ENCODE data around the gene ABCC5. TPM values are rescaled to one million over a fixed set of nuclear protein-coding genes. Genes with fewer than 3 reads are reported as not detected.

ABCC5 gene
- total RNA-seq, 1 donor from 2014 or later = 67.5 TPM

- intact Hi-C loops (cut with DNase I) = no loop called here
- H3K36me3 ChIP-seq = peaks cover 0 to 52% of the 10 kb centered on the region in 2 donors
Observed at GRCh38 chr3:183962807-183963206, 54.9 kb downstream of the ABCC5 start.

GRCh38 chr3:183959214-183959613, 58.5 kb downstream of the ABCC5 start:
- no peak overlapping the region for H3K27ac ChIP-seq
- TF ChIP-seq POLR2A (IDR thresholded peaks at IDR 0.05) (no peak), POLR2AphosphoS5 (IDR thresholded peaks at IDR 0.05; ENCODE audit: insufficient read depth in 1 of 2, low read depth in 1 of 2) (no peak), CTCF (IDR thresholded peaks at IDR 0.05) (no peak)
- DNase-seq (ENCODE audit: extremely low spot score in 2 of 2) = no peak

More at GRCh38 chr3:183962807-183963206, 54.9 kb downstream of the ABCC5 start:
- Histone ChIP-seq H3K4me1 (no peaks in the 10 kb centered on the region), H3K27ac (no peak overlapping the region), H3K9me3 (no peaks in the 10 kb centered on the region), H3K27me3 (no peaks in the 10 kb centered on the region), H3K4me3 (no peak overlapping the region)
- TF ChIP-seq CTCF (IDR thresholded peaks at IDR 0.05) = no peak
- TF ChIP-seq POLR2A (IDR thresholded peaks at IDR 0.05) = no peak
- no peak for TF ChIP-seq POLR2AphosphoS5 (IDR thresholded peaks at IDR 0.05; ENCODE audit: insufficient read depth in 1 of 2, low read depth in 1 of 2)
- no peak for DNase-seq (ENCODE audit: extremely low spot score in 2 of 2)

GRCh38 chr3:183958775-183959174, 58.9 kb downstream of the ABCC5 start:
- intact Hi-C loops (cut with DNase I) = no loop called here
- DNase-seq (ENCODE audit: extremely low spot score in 2 of 2) = no peak
- Histone ChIP-seq H3K27me3 (no peaks in the 10 kb centered on the region), H3K4me3 (no peak overlapping the region), H3K27ac (no peak overlapping the region), H3K9me3 (no peaks in the 10 kb centered on the region), H3K36me3 (peaks cover 0 to 35% of the 10 kb centered on the region in 2 donors), H3K4me1 (no peaks in the 10 kb centered on the region)
- TF ChIP-seq POLR2A (IDR thresholded peaks at IDR 0.05) (no peak), CTCF (IDR thresholded peaks at IDR 0.05) (no peak), POLR2AphosphoS5 (IDR thresholded peaks at IDR 0.05; ENCODE audit: insufficient read depth in 1 of 2, low read depth in 1 of 2) (no peak)

More at GRCh38 chr3:183959214-183959613, 58.5 kb downstream of the ABCC5 start:
- intact Hi-C loops (cut with DNase I) = no loop called here
- no peaks in the 10 kb centered on the region for H3K4me1 ChIP-seq
- H3K4me3 ChIP-seq = no peak overlapping the region
- no peaks in the 10 kb centered on the region for H3K27me3 ChIP-seq
- peaks cover 0 to 35% of the 10 kb centered on the region in 2 donors for H3K36me3 ChIP-seq
- no peaks in the 10 kb centered on the region for H3K9me3 ChIP-seq

DNA sequence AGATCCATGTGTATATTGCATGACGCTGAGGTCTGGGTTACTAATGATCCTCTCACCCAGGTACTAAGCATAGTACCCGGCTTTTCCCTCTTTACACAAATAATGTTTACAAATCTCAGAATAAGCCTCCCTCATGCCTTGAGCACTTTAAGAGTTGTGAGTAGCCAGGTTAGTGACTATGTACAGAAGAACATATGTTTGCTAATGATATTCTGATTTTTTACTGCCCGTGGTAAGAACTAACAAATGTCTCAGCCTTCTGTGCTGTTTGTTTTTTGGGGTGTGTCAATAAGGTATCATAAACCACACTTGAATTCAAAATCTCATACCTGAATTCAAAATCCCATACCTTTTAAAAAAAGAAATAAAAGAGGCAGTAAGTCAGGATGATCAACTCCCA, 59.5 kb downstream of the ABCC5 start:
- Histone ChIP-seq H3K9me3 (no peaks in the 10 kb centered on the region), H3K4me1 (no peaks in the 10 kb centered on the region), H3K27ac (no peak overlapping the region), H3K27me3 (no peaks in the 10 kb centered on the region), H3K36me3 (peaks cover 0 to 29% of the 10 kb centered on the region in 2 donors), H3K4me3 (no peak overlapping the region)
- no peak for TF ChIP-seq CTCF (IDR thresholded peaks at IDR 0.05)
- TF ChIP-seq POLR2A (IDR thresholded peaks at IDR 0.05) = no peak
- no peak for TF ChIP-seq POLR2AphosphoS5 (IDR thresholded peaks at IDR 0.05; ENCODE audit: insufficient read depth in 1 of 2, low read depth in 1 of 2)
- DNase-seq (ENCODE audit: extremely low spot score in 2 of 2) = no peak
- intact Hi-C loops (cut with DNase I) = no loop called here

DNA sequence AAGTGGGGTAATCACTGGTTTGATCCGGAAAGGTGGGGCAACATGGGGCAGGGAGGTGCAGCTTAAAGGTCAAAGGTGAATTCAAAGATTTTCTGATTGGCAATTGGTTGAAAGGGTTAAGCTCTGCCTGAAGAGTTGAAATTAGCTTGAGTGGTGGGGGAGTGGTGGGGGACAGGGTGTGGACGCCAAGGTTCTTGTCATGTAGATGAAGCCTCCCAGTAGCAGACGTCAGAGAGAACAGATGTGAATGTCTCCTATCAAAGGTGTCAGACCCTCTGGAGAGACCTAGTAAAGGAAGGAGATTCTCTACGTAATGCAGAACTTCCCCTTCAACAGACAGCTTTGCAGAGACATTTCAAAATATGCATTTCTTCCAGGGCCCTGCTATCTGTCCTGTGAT, 62.8 kb downstream of the ABCC5 start:
- intact Hi-C loops (cut with DNase I) = no loop called here
- Histone ChIP-seq H3K36me3 (peaks cover 0 to 34% of the 10 kb centered on the region in 2 donors), H3K27me3 (no peaks in the 10 kb centered on the region), H3K4me1 (no peaks in the 10 kb centered on the region), H3K9me3 (no peaks in the 10 kb centered on the region), H3K4me3 (no peak overlapping the region), H3K27ac (no peak overlapping the region)
- no peak for DNase-seq (ENCODE audit: extremely low spot score in 2 of 2)
- no peak for TF ChIP-seq POLR2A (IDR thresholded peaks at IDR 0.05)
- no peak for TF ChIP-seq POLR2AphosphoS5 (IDR thresholded peaks at IDR 0.05; ENCODE audit: insufficient read depth in 1 of 2, low read depth in 1 of 2)
- no peak for TF ChIP-seq CTCF (IDR thresholded peaks at IDR 0.05)

Data from vagina (tissue), 2 donors.